HG03520 (cell line): Measurements from ENCODE around the gene ITGAD.
"Not testable (repeated sequence)": the region's sequence is repeated elsewhere in the genome, so short reads cannot be mapped to it uniquely, and the experiment has no call there.

Experiments
- ATAC-seq: cut with Tn5 transposase; IDR thresholded peaks from one replicate; pipeline ENCODE4 v1.9.1; 2021; ENCODE audit warnings: mild to moderate bottlenecking, moderate library complexity; ENCODE audit not compliant: unreplicated experiment

Gene ITGAD

DNA sequence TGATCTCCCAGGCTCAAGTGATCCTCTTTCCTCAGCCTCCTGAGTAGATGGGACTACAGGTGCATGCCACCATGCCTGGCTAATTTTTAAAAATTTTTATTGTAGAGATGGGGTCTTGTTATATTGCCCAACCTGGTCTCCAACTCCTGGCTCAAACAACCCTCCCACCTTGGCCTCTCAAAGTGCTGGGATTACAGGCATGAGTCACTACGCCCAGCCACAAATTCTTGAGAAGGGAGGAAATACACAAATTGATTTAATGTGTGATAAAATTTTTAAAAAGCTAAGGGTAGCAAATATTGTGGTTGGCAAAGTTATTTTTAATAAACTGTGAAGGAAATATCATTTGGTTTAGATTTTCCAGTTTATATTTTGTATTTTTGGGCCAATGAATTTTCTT, 9.6 kb downstream of the ITGAD start:
- no peak for ATAC-seq

DNA sequence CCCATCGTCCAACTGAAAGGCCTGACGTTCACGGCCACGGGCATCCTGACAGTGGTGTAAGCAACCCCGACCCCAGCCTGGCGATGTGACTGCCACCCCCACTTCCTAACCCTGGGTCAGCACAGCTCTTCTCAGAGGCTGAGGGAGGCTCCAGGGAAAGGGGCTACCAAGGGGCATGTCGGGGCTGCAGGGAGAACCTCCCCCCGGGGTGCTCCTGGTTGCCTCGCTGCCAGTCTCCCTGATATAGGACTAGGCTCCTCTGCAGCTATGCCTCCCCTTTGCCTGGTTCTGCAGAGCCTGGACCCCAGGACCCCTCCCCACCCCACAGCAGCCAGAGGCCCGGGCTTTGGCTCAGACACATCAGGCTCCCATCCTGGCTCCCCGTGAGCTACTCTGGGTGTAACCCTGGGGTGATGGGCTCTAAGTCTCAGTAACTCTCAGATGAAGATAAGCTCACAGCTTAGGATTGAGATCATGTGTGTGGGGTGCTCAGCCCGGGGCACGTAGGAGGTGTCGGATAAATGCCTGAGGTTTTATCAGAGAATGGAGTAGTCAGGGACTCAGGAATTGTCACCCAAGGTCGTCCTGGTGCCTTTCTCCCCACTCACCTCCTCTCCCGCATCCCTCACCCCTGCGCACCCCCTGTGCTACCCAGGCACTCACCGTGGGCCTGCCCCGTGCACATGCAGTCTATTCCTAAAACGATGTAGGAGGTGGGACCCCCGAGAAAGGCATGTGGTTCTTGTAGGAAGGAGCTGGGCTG, 10.6 kb downstream of the ITGAD start:
- ATAC-seq, result no peak

GRCh38 chr16:31404353-31405064, 11.4 kb downstream of the ITGAD start:
- no peak for ATAC-seq

DNA sequence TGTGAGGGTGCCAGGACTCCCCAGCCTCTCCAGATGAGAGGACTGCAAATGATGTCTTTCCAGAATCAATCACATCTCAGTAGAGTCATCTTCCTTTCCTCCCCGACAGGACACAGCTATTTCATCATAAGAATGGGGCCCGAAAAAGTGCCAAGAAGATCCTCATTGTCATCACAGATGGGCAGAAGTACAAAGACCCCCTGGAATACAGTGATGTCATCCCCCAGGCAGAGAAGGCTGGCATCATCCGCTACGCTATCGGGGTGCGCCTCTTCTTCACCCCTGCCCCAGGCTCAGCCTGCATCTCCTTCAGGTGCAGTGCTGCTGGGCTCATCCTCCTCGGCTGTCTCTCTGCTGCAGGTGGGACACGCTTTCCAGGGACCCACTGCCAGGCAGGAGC, 14.3 kb downstream of the ITGAD start:
- no peak for ATAC-seq

GRCh38 chr16:31409433-31409832, 16.3 kb downstream of the ITGAD start:
- ATAC-seq, result no peak

- ATAC-seq, result no peak
These were observed 16.9 kb downstream of the ITGAD start for GRCh38 chr16:31410082-31410481.

GRCh38 chr16:31411024-31411844, 18.1 kb downstream of the ITGAD start:
- no peak for ATAC-seq

DNA sequence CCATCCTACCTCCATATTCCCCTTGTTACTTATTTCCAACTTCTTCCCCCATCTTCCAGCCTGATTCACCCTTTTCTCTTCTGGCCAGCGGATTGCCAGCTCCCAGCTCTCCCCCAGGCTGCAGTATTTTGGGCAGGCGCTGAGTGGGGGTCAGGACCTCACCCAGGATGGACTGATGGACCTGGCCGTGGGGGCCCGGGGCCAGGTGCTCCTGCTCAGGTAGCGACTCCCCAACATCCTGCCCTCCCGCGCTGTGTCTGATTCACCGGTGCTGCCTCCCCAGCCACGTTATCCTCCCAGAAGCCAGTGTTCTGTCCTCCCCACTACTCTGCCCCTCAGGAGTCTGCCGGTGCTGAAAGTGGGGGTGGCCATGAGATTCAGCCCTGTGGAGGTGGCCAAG, 19.6 kb downstream of the ITGAD start:
- ATAC-seq, result no peak

DNA sequence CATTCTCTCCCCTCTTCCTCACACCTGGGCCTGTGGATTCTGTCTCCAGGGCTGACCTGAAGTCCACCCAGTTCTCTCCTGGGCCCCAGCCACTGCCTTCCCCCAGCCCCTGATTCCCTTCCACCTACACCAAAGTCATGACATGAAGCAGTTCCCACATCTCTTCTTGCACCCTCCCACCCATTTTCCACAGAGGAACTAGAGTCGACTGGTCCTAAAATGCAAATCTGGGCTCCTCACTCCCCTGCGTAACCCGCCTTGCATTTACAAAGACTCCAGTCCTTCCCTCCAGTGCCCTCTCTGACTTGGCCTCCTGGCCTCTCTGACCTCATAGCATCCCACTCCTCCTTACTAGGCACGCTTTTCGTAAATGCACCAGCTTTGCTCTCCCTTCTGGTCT, 20.2 kb downstream of the ITGAD start:
- ATAC-seq, result no peak

DNA sequence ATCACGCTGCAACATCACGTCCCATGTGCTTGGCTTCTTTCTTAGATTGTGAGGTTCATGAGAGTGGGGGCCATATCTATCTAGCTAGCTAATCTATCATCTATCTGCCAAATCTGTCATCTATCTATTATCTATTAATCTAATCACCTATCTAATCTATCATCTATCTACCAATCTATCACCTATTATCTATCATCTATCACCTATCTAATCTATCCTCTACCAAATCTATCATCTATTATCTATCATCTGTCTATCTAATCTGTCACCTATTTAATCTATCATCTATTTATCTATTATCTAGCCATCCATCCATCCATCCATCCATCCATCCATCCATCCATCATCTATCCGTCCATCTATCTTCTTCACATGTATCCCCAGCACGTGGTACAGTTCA, 20.8 kb downstream of the ITGAD start:
- no peak for ATAC-seq

DNA sequence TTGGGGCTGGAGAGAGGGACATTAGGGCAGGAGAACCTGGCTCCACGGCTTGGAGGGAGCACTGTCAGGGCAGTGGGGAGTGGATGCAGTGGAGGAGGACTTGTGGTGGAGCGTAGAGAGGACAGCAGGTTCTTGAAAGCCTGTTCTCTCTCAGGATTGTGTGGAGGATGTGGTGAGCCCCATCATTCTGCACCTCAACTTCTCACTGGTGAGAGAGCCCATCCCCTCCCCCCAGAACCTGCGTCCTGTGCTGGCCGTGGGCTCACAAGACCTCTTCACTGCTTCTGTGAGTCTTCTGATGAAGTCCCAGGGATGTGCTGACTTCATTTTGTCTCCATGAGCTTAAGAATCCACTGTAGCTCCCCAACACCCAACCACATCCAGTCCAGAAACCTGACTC, 21.6 kb downstream of the ITGAD start:
- no peak for ATAC-seq

- ATAC-seq, result no peak
These were observed 23.2 kb downstream of the ITGAD start for GRCh38 chr16:31416371-31416770.

DNA sequence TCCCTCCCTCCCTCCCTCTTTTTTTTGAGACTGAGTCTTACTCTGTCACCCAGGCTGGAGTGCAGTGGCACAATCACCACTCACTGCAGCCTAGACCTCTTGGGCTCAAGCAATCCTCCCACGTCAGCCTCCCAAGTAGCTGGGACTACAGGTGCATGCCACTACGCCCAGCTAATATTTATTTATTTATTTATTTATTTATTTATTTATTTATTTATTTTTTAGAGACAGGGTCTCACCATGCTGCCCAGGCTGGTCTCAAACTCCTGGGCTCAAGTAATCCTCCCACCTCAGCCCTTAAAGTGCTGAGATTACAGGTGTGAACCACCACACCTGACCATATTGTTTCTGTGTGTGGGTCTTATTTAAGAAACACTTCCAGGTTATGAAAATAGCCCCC, 23.9 kb downstream of the ITGAD start:
- not testable (repeated sequence) for ATAC-seq

- ATAC-seq, result no peak
These were observed 24.8 kb downstream of the ITGAD start for GRCh38 chr16:31417916-31418315.

GRCh38 chr16:31420037-31420436, 26.9 kb downstream of the ITGAD start:
- ATAC-seq, result no peak

- peak; percentile 74 for ATAC-seq
These were observed 28.5 kb downstream of the ITGAD start for GRCh38 chr16:31421587-31421986.

- no peak for ATAC-seq
These were observed 30.1 kb downstream of the ITGAD start for GRCh38 chr16:31423241-31423640.

- no peak for ATAC-seq
These were observed 30.7 kb downstream of the ITGAD start for GRCh38 chr16:31423801-31424200.

DNA sequence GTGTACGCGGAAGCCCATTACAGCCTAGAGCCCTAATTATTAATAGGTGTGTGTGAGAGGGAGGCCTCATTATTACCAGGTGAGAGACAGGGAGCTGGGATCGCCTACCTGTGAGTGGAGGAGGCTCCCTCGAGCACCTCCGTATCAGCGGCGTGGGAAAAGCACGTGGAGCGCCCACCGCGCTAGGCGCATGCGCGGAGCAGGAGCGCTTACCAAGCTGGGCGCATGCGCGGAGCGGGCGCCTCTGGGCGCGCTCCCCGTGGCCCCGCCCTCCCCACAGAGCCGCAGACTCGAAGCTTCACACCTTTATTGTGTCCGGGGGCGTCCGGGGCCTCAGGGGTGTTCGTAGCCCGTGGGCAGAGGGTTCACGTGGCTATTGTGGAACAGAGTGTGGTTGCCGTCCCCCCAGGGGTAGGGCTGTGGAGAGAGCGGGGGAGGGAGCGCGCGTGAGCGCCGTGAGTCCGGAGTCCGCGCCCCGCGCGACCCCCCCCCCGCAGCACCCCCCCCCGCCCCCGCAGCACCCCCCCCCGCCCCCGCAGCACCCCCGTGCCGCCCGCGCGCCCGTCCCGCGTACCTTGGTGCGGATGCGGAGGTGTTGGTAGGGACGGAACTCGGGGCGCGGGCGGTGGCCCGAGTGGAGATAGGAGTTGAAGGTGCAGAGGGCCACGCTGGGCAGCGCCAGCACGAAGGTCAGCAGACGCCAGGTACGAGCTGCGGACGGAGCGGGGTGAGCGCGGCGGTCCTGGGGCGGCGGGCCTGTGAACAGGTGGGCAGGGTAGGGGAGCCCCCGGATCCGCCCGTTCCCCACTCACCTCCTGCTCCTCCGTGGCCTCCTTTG, 34.5 kb downstream of the ITGAD start:
- ATAC-seq, result no peak

DNA sequence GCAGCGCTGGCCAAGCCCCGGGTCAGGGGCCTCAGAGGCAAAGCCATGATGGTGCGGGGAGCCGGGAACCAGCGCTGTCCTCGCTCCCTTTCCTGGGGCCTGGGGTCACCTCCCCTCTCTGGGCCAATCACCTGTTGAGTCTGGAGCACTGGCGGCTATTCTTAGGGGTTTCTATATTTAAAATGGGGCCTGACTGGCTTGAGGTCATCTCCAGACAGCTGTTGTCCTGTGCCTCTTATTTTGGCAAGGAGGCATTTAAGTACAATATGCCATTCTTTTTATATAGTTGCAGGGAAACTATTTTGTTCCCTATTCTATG, 35.1 kb downstream of the ITGAD start, which contains the start of gene COX6A2:
TSS of gene COX6A2 (minus strand) at position 82 of the 319 bp plus-strand sequence. CDS start at position 47, 35 bp downstream.
- ATAC-seq, result no peak
